ENCODE results near the gene THRAP3. TPM values are rescaled to one million over a fixed set of nuclear protein-coding genes. Genes with fewer than 3 reads are reported as not detected.
"Not testable (repeated sequence)": the region's sequence is repeated elsewhere in the genome, so short reads cannot be mapped to it uniquely, and the experiment has no call there.

The THRAP3 gene
- total RNA-seq, 2 donors from 2014 or later = 64.3 to 66.4 TPM

DNA sequence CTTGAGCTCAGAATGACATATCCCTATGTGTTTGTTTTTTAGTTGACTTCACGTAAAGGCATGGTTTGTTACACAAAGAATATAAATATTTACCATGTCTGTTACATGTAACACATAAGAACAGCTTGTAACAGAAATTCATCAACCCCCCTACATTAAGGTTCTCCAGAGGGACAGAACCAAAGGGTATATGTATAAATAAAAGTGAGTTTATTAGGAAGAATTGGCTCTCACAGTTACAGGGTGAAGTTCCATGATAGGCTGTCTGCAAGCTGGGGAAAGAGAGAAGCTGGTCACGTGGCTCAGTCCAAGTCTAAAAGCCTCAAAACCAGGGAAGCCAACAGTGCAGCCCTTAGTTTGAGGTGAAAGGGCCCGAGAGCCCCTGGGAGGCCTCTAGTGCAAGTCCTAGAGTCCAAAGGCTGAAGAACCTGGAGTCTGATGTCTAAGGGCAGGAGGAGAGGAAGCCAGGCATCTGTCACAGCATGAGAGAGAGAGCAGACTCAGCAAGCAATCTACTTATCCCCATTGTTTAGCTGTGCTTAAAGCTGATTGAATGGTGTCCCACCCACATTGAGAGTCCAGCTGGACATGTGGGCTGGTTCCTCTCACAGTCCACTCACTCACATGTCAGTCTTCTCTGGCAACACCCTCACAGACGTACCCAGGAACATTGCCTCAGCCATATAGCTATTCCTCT lies 15.8 kb downstream of the THRAP3 start:
- peak; percentile 62 for DNase-seq (ENCODE audit: low spot score)
- Histone ChIP-seq H3K4me3 (no peak overlapping the region), H3K9me3 (no peaks in the 10 kb centered on the region), H3K4me1 (peaks cover 0 to 66% of the 10 kb centered on the region in 2 donors), H3K27ac (peak overlapping the region; percentile 35 to 57), H3K36me3 (peaks cover 20% of the 10 kb centered on the region), H3K27me3 (no peaks in the 10 kb centered on the region)
- TF ChIP-seq CTCF (IDR thresholded peaks at IDR 0.05) = no peak

- DNase-seq (ENCODE audit: low spot score) = no peak
- Histone ChIP-seq H3K4me3 (no peak overlapping the region), H3K36me3 (peaks cover 11% of the 10 kb centered on the region), H3K27ac (peak overlapping the region in 1 of 2 donors; percentile 70), H3K4me1 (peaks cover 0 to 61% of the 10 kb centered on the region in 2 donors), H3K9me3 (no peaks in the 10 kb centered on the region), H3K27me3 (no peaks in the 10 kb centered on the region)
- TF ChIP-seq CTCF (IDR thresholded peaks at IDR 0.05) = no peak
Measured at GRCh38 chr1:36247538-36247937, 23.3 kb downstream of the THRAP3 start.

DNA sequence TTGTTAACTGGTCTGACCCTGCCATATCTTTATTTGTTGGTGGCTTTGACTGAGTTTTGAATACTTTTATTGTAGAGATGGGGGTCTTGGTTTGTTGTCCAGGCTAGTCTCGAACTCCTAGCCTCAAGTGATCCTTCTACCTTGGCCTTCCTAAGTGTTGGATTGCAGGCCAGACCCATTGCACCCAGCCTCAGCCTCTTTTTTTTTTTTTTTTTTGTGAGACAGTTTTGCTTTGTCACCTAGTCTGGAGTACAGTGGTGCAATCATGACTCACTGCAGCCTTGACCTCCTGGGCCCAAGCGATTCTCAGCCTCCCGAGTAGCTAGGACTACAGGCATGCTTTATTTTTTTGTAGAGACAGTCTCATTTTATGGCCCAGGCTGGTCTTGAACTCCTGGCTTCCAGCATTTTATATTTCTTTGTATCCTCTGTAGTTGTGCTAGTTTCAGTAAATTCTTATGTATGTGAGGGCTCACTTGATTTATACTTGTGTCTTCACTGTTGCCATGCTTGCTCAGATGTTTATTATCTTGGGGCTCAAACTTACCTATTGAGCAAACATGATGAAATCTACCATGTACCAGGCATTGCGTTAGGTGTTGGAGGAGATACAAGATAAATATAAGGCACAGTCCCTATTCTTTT lies 24.1 kb downstream of the THRAP3 start:
- TF ChIP-seq CTCF (IDR thresholded peaks at IDR 0.05) = no peak
- peaks cover 0 to 69% of the 10 kb centered on the region in 2 donors for H3K4me1 ChIP-seq
- peak; percentile 84 for DNase-seq (ENCODE audit: low spot score)
- peak overlapping the region; percentile 62 to 70 for H3K27ac ChIP-seq
- no peak overlapping the region for H3K4me3 ChIP-seq
- no peaks in the 10 kb centered on the region for H3K27me3 ChIP-seq
- peaks cover 7% of the 10 kb centered on the region for H3K36me3 ChIP-seq
- no peaks in the 10 kb centered on the region for H3K9me3 ChIP-seq

GRCh38 chr1:36251794-36252481 lies 27.7 kb downstream of the THRAP3 start:
- H3K27me3 ChIP-seq = no peaks in the 10 kb centered on the region
- no peak for DNase-seq (ENCODE audit: low spot score)
- no peak for TF ChIP-seq CTCF (IDR thresholded peaks at IDR 0.05)
- no peaks in the 10 kb centered on the region for H3K9me3 ChIP-seq
- H3K4me3 ChIP-seq = no peak overlapping the region
- peak overlapping the region in 1 of 2 donors; percentile 17 for H3K27ac ChIP-seq
- peaks cover 0 to 67% of the 10 kb centered on the region in 2 donors for H3K4me1 ChIP-seq
- H3K36me3 ChIP-seq = no peaks in the 10 kb centered on the region

DNA sequence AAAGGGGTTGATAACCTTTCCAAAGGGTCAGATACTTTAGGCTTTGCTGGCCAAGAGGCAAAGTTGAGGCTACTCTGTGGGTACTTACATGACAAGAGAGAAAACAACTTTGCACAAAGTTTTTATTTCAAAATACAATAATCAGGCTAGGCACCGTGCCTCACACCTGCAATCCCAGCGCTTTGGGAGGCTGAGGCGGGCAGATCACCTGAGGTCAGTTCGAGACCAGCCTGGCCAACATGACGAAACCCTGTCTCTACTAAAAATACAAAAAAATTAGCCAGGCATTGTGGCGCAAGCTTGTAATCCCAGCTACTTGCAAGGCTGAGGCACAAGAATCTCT lies 28.2 kb downstream of the THRAP3 start:
- H3K27me3 ChIP-seq; H3K36me3 ChIP-seq; DNase-seq (ENCODE audit: low spot score); H3K9me3 ChIP-seq; H3K4me3 ChIP-seq: not testable (repeated sequence)
- Histone ChIP-seq H3K4me1 (peaks cover 0 to 70% of the 10 kb centered on the region in 2 donors), H3K27ac (peak overlapping the region in 1 of 2 donors; percentile 17)

DNA sequence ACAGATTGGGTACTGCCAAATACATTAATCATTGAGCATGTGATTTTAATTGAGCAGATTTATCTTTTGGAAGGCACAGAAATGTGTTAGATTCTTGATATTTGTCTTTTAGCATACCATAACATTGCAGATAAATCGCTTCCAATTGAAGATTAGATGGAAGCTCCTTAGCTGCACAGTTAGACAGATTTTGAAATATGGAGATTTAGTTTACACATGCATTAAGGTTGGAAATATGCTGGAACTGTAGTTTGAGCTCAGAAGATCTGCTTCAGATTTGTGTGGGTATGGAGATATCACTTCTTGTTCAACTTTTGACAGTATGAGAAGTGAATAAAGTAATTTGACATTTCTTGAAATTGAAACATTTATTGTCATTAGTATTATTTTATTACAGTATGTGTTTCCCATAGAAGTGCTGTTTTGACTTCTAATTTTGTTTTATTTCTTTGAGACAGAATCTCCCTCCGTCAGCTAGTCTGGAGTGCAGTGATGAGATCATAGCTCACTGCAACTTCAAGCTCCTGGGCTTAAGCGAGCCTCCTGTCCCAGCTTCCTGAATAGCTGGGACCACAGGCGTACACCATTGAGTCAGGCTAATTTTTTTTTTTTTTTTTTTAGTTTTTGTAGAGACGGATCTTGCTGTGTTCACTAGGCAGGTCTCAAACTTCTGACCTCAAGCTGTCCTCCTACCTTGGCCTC lies 29.1 kb downstream of the THRAP3 start:
- Histone ChIP-seq H3K27ac (no peak overlapping the region), H3K9me3 (no peaks in the 10 kb centered on the region), H3K36me3 (peaks cover 3% of the 10 kb centered on the region), H3K4me3 (no peak overlapping the region), H3K4me1 (peaks cover 0 to 71% of the 10 kb centered on the region in 2 donors), H3K27me3 (no peaks in the 10 kb centered on the region)
- DNase-seq (ENCODE audit: low spot score) = no peak
- TF ChIP-seq CTCF (IDR thresholded peaks at IDR 0.05) = no peak
